Colon (tissue), 2 donors: ENCODE measurements around the gene OR52I1.

Source experiments
- FAIRE-seq: peaks from 2 replicates; lab custom pipeline; 2012; peaks lifted over from hg19 to GRCh38; lab: Jason Lieb, UNC
- donor health status: control.
- donor health status: control.

OR52I1 gene, protein sequence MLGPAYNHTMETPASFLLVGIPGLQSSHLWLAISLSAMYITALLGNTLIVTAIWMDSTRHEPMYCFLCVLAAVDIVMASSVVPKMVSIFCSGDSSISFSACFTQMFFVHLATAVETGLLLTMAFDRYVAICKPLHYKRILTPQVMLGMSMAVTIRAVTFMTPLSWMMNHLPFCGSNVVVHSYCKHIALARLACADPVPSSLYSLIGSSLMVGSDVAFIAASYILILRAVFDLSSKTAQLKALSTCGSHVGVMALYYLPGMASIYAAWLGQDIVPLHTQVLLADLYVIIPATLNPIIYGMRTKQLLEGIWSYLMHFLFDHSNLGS

GRCh38 chr11:4593739-4594138, at the start of gene OR52I1:
Gene OR52I1, plus strand, starts transcription at chr11:4594039. Its CDS starts 0 bp downstream, at chr11:4594039.
- FAIRE-seq, result no peak

GRCh38 chr11:4544891-4545290, 48.9 kb upstream of the OR52I1 start, which contains the start of gene OR52M1:
Gene OR52M1, plus strand, starts transcription at chr11:4545191. Its CDS starts 0 bp downstream, at chr11:4545191.
- FAIRE-seq, result no peak

- no peak for FAIRE-seq
Measured at GRCh38 chr11:4546878-4547277, 47.0 kb upstream of the OR52I1 start.

GRCh38 chr11:4547416-4547815, 46.4 kb upstream of the OR52I1 start:
- no peak for FAIRE-seq

DNA sequence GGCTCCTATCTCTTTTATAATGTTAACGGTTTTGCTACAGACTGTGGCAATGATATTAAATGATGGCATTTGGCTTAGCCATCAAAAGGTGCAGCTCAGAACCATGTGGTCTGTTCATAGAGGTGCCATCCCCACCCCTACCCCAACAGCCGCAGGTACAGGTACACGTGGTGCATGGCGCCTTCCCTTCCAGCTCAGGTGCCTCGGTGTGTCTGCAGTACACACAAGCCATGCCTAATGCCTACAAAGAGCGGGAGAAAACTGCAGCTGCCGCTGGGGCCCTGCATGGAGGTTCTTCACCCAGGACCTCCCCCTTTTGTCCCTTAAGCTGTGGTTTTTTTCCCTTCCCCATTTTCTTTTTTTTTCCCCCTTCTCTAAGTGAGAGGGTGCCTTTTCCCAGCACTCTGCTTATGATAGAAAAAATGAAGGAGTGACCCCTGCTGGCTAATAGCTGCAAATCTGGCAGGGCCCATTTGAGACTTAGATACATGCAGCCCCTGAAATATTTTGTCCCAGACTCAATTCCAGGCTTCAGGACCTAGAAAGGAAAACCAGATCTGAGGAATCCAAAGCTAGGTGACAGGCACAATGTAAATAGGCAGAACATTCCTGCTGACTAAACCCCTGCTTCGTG, 42.4 kb upstream of the OR52I1 start:
- FAIRE-seq, result no peak

DNA sequence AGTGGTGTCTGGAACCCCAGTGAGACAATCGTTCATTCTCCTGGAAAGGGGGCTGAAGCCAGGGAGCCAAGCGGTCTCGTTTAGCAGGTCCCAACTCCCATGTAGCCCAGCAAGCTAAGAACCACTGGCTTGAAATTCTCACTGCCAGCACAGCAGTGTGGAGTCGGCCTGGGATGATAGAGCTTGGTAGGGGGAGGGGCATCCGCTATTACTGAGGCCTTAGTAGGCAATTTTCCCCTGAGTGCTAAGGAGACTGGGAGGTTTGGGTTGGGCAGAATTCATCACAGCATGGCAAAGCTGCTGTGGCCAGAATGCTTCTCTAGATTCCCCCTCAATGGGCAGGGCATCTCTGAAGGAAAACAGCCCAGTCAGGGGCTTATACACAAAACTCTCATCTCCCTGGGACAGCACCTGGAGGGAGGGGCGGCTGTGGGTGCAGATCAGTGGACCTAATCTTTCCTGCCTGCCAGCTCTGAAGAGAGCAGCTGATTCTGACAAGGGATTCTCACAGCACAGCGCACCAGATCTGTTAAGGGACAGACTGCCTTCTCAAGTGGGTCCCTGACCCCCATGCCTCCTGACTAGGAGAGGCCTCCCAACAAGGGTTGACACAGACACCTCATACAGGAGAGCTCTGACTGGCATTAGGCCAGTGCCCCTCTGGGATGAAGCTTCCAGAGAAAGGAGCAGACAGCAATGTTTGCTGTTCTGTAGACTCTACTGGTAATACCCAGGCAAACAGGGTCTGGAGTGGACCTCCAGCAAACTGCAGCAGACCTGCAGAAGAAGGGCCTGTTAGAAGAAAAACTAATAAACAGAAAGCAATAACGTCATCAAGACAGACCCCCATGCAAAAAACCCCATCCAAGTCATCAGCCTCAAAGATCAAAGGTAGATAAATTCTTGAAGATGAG, 34.1 kb upstream of the OR52I1 start:
- no peak for FAIRE-seq

DNA sequence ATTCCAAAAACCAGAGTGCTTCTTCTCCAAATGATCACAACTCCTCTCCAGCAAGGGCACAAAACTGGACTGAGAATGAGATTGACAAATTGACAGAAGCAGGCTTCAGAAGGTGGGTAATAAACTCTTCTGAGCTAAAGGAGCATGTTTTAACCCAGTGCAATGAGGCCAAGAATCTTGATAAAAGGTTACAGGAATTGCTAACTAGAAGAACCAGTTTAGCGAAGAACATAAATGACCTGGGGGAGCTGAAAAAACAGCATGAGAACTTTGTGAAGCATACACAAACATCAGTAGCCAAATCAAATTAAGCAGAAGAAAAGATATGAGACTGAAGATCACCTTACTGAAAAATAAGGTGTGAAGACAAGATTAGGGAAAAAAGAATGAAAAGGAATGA, 33.4 kb upstream of the OR52I1 start:
- FAIRE-seq, result no peak

GRCh38 chr11:4565371-4565770, 28.5 kb upstream of the OR52I1 start:
- no peak for FAIRE-seq

GRCh38 chr11:4569075-4569474, 24.8 kb upstream of the OR52I1 start:
- no peak for FAIRE-seq

GRCh38 chr11:4576880-4577279, 17.0 kb upstream of the OR52I1 start:
- no peak for FAIRE-seq

GRCh38 chr11:4577761-4578160, 16.1 kb upstream of the OR52I1 start:
- no peak for FAIRE-seq

- no peak for FAIRE-seq
Measured at GRCh38 chr11:4578624-4579023, 15.2 kb upstream of the OR52I1 start.

DNA sequence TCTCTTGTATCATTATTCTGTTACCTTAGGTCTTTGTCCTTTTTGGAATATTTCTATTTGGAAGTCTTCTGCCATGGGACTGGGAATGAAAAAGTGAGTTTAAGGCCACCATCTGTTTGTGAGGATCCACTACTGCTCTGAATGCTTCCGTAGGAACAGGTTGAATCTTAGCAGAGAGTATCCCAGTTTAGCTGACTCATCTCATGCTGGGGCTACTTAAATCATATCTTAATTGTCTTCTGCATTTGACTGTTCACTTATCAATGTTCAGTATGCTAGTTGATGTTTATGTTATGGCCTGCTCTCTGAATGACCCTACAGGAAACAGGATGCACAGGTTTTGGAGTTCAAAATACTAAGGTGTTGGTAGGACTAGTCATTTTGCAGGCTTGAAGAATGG, 13.7 kb upstream of the OR52I1 start:
- FAIRE-seq, result no peak

GRCh38 chr11:4581443-4581842, 12.4 kb upstream of the OR52I1 start, which contains the start of gene OR52I2:
Gene OR52I2, plus strand, starts transcription at chr11:4581743.
- no peak for FAIRE-seq

GRCh38 chr11:4589017-4589416, 4.8 kb upstream of the OR52I1 start:
- no peak for FAIRE-seq

- no peak for FAIRE-seq
Measured at GRCh38 chr11:4605057-4605456, 11.2 kb downstream of the OR52I1 start.

GRCh38 chr11:4606231-4607015, 12.6 kb downstream of the OR52I1 start:
- no peak for FAIRE-seq

DNA sequence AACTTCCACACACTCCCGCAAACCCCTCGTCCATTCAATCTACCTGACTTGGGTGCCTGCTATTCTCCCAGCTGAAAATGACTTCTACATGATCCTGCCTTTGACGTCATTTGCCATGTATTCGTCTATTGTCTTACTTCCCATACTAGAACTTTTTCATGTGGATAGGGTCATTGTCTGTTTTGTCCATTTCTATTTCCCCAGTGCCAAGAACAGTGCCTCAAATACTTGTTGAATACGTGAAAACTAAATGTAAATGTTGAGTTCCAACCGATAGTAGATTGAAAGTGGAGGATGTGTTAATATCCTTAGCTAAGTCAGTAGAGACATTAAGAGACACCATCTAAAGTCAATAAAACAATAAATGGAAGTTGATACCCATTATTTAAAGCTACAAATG, 13.3 kb downstream of the OR52I1 start:
- FAIRE-seq, result no peak

DNA sequence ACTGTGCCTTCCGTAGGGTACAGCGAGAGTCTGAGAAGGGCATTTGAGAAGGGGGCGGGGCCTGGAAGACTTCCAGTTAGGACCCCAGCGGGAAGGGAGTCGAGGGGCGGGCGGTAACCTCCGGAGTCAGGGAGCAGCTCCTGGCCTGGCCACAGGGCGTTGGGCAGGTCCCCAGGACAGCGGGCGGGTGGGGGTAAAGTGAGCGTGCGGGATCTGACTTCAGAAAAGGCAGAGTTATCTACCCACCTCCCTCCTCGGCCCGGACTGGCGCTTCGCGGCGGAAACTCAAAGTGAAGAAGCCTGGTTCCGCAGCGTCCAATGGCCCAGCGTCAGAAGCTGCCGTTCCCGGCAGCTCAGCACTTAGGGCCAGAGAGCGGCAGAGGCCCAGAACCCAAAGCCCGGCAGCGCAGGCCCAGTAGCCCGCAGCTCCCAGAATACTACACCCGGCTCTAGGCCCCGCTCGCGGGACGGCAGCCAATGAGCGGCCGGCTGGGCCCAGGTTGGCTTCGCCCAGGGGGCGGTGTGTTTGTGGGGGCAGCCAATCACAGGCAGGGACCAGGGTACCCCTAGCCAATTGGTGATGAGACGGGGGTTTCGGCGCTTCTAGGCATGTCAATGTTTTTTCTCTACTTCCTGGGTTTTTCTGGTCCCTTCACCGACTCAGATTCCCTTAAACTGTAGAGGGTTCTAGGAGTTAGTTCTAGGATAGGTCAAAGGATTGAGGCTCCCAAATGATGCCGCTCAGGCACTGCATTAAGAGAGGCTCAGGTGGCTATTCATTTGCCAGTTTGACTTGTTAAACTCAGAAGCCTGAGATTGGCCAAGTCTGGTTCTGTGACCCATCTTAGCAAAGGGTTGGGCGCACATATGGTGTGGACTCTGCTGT, 14.2 kb downstream of the OR52I1 start, which contains the start of gene TRIM68:
TRIM68 (minus strand) TSS at position 451 of the 886 bp plus-strand sequence. CDS start 2,727 bp downstream, outside the sequence.
- peak; percentile 58 for FAIRE-seq

- FAIRE-seq, result no peak
Measured at GRCh38 chr11:4610258-4610935, 16.6 kb downstream of the OR52I1 start.
